ENCODE results near the gene NUP214.
"Not testable (repeated sequence)": the region's sequence is repeated elsewhere in the genome, so short reads cannot be mapped to it uniquely, and the experiment has no call there.

NUP214 gene

DNA sequence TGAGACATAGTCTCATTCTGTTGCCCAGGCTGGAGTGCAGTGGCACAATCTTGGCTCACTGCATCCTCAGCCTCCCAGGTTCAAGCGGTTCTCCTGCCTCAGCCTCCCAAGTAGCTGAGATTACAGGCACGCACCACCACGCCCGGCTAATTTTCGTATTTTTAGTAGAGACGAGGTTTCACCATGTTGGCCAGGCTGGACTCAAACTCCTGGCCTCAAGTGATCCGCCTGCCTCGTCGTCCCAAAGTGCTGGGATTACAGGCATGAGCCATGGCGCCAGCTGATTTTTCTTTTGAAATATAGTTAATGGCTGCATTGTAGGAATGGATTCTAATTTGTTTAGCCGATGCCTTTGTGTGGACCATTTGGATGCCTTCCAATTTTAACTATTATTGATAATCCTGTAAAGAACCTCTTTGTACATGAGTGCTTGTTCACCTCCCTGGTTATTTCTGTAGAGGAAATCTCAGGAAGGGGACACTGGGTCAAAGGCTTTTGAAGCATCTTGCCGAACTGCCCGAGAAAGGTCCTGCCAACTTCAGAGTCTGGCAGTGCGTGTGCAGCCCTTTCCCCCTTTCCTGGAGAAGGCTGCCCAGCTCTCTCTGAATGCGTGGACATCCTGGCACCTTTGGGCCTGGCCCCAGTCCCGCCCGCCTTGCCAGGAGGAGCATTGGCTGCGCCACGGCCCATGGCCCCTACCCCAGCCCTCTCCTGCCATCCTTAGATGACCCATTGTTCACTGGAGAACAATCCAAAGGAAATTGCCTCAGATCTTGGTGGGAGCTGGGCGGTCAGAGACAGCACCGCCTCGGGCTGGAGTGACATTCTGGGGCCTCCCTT lies 8.9 kb upstream of the NUP214 start:
- DNase-seq (ENCODE audit: low read depth) = no peak

DNA sequence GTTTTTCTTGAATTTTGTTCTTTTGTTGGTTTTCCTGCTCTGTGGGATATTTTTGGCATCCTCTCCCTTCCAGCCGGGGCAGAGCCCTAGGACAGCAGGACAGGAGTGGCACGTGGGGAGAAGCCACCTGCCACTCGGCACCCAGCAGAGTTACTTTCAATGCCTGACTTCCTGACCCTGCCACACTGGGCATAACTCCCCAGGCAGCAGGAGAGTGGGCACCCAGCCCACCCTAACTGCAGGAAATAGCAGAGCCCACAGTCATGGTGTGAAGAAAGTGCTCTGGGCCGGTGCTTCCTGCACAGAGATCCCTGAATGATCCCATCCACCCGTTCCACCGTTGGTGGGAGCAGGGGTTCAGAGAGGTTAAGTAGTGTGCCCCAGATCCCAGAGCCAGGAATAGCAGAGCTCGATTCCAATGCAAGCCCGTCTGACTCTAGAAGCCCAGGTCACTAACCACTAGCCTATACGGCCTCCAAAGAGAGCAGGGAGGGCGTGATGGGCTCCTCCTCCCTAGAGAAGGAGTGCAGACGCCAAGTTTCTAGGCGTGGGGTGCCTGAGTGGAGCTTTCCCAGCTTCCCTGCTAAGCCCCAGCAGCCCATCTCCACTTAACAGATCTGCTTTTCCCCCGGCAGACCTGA lies 8.1 kb upstream of the NUP214 start:
- DNase-seq (ENCODE audit: low read depth) = no peak

DNA sequence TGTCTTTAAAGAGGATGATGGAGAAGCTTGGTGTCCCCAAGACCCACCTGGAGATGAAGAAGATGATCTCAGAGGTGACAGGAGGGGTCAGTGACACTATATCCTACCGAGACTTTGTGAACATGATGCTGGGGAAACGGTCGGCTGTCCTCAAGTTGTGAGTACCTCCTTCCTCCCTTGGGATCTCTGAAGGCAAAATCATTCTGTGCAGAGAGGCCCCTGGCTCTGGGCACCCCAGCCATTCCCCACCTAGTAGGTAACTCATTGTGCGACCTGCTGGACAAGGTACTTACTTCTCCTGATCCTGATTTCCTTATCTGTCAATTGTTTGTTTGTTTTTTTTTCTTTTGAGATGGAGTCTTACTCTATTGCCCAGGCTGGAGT lies 7.6 kb upstream of the NUP214 start:
- no peak for DNase-seq (ENCODE audit: low read depth)

DNA sequence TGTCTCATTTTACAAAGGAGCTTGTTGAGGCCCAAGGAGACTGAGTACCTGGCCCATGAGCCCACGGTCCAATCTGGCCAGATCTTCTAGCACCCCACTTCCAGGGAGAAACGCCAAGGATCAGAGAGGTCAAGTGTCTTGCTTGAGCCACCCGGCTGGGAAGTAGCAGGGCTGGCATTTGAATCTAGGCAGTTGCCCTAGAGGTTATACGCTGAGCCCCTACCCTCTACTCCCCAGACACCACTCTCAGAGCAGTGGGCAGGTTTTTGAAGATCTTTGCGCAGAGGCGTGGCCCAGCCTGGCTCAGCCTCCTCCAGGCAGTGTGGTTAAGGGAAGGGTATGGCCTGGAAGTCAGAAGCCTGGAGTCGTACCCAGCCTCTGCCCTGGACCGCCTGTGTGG lies 5.8 kb upstream of the NUP214 start:
- DNase-seq (ENCODE audit: low read depth) = no peak

- no peak for DNase-seq (ENCODE audit: low read depth)
Measured at GRCh38 chr9:131120620-131121228, 4.7 kb upstream of the NUP214 start.

- DNase-seq (ENCODE audit: low read depth) = no peak
Measured at GRCh38 chr9:131121346-131121745, 4.0 kb upstream of the NUP214 start.

- DNase-seq (ENCODE audit: low read depth) = no peak
Measured at GRCh38 chr9:131122158-131122557, 3.2 kb upstream of the NUP214 start.

DNA sequence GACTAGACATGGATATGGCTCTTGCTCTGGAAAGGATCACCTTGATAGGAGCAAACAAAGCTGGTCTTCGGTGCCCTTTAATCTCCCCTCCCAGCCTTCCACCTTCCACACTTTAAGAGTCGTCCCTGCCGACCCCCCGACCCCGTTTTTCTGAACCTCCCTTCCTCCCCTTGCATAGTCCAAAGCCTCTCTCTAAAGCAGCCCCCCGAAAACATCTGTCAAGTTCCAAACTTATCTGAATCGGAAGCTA lies 423 bp upstream of the NUP214 start:
- DNase-seq (ENCODE audit: low read depth) = no peak

- DNase-seq (ENCODE audit: low read depth) = no peak
Measured at GRCh38 chr9:131126059-131126426, 657 bp downstream of the NUP214 start.

GRCh38 chr9:131129183-131129582 lies 3.8 kb downstream of the NUP214 start:
- DNase-seq (ENCODE audit: low read depth) = no peak

DNA sequence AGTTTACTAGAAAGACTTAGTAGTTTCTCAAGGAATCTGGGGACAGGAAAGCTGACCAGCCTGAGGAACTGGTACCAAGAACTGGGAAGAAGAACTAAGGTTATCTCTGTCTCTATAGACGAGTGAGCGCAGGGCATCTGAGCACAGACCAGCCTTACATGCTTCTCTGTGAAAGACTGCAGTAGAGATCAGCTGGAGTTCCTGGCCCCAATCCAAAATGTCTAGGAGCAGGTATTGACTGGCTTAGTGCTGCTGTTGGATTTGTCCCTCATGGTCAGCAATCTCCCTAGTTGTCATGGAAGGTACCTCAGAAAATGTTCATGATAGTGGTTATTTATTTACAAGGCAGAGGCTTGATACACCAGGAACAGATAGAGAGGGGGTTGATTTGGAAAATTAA lies 13.3 kb downstream of the NUP214 start:
- no peak for DNase-seq (ENCODE audit: low read depth)

DNA sequence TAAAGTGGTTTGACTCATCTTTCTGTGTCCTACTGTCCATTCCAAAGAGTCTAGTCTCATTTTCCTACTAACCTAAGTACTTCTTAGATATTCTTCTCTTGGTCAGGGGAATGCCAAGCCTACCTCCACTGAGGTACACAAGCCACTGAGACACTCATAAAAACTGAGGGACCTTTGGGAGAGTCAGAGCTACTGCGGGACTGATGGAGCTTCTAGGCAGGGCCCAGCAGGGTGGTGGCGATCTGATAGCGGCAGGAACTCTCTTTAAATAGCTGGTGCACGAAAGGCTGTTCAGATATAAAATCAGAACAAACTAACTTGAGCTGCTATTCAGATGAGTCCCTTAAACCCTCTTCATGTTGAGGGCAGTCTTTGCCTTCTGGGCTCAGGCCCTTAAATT lies 14.7 kb downstream of the NUP214 start:
- no peak for DNase-seq (ENCODE audit: low read depth)

DNA sequence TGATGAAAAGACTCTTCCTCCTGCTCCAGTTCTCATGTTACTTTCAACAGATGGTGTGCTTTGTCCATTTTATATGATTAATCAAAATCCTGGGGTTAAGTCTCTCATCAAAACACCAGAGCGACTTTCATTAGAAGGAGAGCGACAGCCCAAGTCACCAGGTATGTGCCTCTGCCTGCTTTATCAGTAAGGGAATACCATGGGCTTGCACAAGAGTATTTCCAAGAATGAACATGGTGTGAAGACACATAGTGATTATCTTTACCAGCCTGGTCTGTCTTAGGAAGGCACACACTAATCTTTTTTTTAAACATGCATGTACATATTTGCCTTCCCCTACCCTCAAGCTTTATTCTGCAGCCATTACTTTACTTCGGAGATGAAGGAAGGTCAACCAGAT lies 15.2 kb downstream of the NUP214 start:
- no peak for DNase-seq (ENCODE audit: low read depth)

- no peak for DNase-seq (ENCODE audit: low read depth)
Measured at GRCh38 chr9:131142160-131142559, 16.8 kb downstream of the NUP214 start.

GRCh38 chr9:131144201-131144600 lies 18.8 kb downstream of the NUP214 start:
- DNase-seq (ENCODE audit: low read depth) = no peak

GRCh38 chr9:131145245-131145644 lies 19.9 kb downstream of the NUP214 start:
- no peak for DNase-seq (ENCODE audit: low read depth)

DNA sequence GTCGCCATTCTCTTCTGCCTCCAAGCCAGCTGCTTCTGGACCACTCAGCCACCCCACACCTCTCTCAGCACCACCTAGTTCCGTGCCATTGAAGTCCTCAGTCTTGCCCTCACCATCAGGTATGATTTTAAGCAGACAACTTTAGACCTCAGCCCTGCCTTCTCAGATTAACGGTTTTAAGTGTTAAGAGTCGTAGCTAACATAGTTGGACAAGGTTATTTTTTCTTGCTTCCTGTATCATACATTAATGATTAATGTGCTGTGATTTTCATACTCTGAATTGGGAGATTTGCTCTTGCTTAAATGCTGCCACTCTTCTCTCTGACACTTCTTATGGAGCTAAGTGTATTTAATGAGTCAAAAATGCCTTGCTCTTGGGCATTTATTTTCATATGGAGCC lies 20.8 kb downstream of the NUP214 start:
- no peak for DNase-seq (ENCODE audit: low read depth)

DNA sequence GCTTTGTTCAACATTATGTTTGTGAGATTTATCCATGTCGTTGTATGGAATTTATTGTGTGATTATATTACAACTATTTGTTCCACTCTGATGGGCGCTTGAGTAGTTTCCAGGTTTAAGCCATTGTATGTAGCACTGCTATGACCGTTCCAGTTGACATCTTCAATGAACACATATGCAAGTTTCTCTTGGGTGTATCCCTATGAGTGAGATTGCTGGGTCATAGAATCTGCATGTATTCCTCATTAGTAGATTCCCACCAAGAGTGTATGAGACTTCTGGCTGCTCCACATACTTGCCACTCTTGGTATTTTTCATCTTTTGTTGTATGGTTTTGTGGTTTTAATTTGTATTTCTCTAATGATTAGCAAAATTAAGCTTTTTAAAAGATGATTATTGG lies 22.9 kb downstream of the NUP214 start:
- no peak for DNase-seq (ENCODE audit: low read depth)

- DNase-seq (ENCODE audit: low read depth) = no peak
Measured at GRCh38 chr9:131148966-131149687, 23.7 kb downstream of the NUP214 start.

GRCh38 chr9:131149688-131150053 lies 24.3 kb downstream of the NUP214 start:
- no peak for DNase-seq (ENCODE audit: low read depth)

DNA sequence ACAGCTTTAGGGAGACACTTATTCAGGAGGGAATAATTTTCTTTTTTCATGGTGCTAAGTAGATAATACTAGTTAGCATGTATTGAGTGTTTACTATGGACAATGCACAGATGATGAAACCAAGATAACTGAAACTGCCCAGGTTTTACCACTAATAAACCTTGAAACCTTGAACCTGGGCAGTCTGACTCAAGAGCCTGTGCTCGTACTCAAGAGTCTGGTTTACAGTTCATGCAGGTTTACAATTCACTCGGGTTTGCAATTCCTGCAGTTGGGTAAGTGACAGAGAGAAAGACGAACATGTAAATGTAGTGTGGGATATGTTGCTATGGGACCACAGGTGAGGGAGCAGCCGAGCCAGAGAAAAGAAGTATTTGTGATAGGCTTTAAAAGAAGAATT lies 28.2 kb downstream of the NUP214 start:
- DNase-seq (ENCODE audit: low read depth) = no peak

DNA sequence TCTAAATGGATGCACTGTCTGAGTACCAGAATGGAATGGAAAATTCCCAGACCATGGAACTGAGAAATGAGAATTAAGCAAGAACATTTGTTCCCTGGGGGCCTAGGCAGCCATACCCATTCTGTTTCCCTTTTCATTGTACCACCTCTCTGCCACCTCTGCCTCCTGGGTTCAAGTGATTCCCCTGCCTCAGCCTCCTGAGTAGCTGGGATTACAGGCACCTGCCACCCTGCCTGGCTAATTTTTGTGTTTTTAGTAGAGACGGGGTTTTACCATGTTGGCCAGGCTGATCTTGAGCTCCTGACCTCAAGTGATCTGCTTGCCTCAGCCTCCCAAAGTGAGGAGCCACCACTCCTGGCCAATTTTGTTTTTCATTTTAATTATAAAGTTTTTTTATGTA lies 33.3 kb downstream of the NUP214 start:
- DNase-seq (ENCODE audit: low read depth) = not testable (repeated sequence)

- no peak for DNase-seq (ENCODE audit: low read depth)
Measured at GRCh38 chr9:131160416-131161112, 35.2 kb downstream of the NUP214 start.

All from HS-5 (cell line).